HG03060 (cell line): ENCODE measurements around the gene CTIF.

Experiments
- ATAC-seq: cut with Tn5 transposase; IDR thresholded peaks from one replicate; pipeline ENCODE4 v1.9.1; 2021; ENCODE audit warnings: low read depth, moderate number of reproducible peaks; ENCODE audit not compliant: unreplicated experiment

Gene CTIF

DNA sequence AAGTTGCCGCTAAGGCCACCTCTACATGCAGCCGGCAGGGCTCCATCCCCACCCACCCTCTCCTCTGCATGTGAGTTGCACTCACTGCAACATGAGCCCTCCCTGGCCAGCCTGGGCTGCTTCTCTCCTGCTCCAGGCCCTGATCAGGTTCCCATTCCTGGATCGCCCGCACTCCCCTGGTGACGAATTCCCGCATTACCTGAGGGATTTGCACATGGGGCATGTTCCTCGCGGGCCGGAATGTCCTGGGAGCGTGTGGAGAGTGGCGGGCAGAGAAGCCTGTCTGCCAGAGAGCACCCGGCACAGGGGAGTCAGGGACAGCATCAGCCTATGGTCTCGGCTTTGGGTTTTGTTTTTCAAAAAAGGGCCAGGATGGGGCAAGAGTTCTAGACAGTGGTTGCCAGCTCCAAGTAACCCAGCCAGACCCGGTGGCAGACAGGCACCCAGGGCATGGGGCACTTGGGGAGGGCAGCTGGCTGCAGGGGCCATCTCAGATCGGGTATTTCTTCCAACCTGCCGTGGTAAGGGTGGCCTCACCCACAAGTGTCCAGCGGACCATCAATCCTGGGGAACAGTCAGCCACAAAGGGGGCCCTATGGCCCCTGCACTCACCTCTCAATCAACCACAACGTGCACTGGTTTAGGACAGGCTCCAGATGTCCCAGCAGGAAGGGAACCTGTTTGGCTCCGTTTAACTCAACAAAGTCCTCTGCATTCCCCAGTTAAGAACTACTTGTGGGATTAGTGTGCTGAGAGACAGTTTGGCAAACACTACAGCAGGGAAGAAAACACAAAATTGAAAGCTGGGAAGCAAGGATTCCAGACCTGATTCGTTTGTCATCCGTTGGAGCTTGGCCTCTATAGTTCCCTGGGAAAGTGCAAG lies 224.2 kb downstream of the CTIF start:
- no peak for ATAC-seq

DNA sequence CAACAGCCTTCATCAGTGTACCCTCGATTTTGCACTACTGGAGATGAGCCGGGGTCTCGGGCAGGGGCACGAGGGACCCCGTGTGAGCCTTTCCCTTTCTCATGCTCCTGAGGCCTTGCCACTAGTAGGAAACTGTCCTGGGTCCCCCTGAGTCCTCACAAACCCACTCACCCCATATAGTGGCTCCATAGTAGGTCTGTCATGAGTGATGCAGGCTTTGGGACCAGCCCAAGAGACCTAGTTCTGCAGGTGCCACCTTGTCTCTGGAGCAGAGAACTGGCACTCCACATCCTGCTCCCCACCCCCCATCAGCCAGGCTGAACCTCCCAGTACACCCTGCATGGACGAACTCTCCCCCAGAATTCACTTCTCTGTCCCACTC lies 224.9 kb downstream of the CTIF start:
- no peak for ATAC-seq

DNA sequence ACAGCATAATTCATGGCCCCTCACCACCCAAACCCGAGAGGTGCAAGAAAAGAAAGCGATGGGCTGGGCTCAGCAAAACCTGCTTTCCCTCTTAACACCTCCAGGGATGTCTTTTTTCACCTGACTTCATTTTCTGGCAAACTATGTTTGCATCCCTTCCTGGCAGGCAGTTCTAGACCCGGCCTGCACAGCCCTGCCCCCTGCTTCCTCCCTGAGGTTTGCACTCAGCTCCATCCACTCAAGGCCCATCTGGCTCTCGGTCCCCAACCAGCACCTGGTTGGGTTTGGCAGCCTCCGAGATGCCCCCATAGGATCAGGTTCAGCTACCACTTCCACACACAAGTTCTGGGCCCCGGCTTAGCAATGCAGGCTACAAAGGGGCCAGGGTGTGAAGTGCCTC lies 226.2 kb downstream of the CTIF start:
- no peak for ATAC-seq

DNA sequence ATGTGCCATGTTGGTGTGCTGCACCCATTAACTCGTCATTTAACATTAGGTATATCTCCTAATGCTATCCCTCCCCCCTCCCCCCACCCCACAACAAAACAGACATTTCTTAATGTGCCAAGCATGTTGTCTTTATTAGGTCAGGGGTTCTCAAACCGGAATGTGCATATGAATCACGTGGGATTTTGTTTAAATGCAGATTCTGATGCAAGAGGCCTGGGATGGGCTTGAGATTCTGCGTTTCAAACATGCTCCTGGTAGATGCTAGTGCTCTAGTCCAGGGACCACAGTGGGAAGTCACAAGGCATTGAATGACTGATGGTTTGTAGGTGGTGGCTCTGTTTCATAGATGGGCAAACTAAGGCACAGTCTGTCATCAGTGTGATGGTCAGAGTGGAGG lies 227.2 kb downstream of the CTIF start:
- ATAC-seq: no peak

DNA sequence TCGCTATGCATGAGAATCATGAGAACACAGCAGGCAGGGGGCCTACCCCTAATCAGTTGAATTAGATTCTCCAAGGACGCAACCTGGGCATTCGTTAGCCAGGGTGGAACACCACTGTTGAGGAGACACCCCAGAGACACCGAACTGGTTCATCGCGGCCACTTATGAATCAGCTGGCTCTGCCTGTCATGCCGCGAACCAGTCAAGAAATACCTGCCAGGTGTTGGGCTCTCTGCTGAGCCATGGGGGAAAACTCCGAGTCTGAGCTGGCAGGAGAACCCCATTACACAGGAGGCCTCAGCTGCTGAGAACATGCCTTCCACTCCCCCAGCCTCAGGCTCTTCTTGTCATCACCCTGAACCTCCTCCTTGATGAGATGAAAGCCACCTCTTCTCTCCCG lies 227.7 kb downstream of the CTIF start:
- no peak for ATAC-seq

DNA sequence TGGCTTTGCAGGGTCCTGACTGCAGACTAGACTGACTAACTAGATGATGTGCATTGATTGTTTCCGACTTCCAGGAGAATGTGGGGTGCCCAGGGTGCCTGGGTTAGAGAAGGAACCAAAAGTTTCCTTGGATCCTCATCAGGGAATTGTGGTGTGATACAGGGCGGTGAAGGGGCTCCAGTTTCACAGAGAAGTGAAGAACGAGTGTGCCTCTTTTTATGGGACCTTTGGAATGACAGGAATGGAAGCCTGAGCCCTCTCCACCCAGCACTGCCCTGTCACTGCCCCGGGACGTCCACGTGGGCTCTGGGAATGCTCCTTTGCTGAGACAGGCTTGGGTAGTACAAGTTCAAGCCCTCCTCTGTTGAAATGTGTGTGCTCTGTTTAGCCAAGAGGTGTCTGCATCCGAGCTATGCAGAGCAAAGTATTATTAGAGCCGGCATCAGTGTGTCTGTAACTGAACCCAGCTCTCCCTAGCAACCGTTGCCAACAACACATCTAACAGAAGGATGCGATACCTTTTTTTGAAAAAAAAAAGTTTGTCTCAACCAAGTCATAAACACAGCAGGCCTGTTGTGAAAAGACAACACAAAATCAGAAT lies 228.4 kb downstream of the CTIF start:
- no peak for ATAC-seq

DNA sequence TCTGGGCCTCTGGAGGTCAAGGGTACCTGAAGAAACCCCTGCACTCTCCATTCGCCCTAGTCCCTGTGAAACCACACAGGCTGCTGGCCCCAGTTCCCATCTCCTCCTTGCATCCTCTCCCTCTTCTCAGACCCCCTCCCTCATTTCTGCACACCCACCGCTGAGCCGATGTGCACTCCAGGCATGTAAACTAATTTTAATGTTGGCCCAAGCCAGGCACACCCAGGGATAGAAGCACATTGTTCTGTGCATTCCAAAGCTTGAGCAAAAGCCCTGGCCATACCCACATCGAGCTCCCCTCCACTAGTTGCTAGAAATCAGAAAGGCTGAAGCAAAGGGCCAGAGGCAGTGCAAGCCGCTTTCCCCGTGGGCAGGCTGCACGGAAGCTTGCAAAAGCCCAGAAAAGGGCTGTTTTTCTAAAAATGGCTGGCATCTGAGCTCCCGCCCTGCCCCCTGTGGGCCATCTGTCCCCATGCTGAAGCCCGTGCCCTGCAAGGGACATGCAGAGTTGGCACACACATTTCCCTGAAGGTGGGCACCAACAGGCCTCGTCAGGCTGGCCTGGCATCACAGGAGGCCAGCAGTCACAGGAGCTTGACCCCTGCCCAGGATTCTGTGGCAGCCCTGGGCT lies 230.3 kb downstream of the CTIF start:
- no peak for ATAC-seq

DNA sequence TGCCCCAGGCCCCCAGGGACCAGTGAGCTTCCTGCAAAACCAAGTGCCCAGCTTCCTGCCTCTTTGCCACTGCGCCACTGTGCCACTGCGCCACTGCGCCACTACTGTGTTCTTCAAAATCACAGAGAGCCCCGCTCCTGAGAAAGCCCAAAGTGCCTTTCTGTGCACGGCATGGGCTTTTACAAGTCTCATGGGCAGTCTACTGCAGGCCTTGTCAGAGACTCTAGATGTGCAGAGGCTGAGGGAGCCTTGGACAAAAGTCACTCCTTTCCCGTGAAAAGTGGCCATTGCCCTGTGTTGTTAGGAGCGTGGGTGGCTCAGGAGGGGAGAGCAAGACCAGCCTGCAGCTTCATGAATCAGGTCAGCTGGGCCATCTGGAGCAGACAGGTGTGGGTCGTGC lies 231.4 kb downstream of the CTIF start:
- no peak for ATAC-seq

DNA sequence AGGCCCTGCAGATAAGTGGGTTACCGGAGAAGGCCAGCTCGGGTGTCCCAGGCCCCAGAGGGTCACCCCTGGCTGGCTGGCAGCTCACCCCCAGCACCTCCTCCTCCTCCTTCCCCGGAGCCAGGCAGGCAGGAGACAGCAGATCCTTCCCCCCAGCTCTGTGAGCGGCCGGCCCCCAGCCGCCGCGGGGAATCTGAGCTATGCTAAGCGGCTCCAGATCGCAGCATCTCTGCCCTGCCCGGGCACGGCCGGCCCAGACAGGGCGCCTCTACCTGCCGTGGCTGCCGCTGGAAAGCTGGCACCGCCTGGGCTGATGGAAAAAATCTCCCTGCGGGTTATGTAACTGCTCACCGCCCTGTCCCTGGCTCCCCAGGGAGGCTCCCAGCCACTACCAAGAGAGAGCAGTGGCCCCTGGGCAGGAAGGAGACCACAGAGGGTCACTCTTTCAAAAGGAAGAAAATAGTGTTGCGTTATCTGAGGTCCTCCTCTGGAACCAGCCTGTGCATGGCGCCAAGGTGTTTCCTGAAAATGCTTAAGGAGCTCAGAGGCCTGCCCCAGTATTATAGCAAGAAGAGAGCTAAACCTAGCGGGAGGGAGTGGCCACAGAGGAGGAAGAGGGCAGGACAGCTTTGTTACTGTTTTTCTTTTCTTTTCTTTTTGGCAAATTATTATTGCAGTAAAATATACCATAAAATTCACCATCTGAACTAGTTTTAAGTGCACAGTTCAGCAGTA lies 233.0 kb downstream of the CTIF start:
- ATAC-seq: no peak

DNA sequence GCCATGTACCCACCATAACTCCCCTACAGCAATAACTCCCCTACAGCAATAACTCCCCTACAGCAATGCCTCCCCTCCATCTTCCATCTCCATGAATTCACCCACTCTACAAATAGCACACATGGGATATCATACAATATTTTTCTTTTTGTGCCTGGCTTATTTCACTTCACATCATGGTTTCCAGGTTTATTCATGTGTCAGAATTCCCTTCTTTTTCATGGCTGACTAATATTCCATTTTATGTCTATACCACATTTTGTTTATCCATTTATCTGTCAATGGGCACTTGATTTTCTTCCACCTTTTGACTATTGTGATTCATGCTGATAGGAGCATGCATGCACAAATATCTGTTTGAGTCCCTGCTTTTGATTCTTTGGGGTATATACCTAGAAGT lies 233.6 kb downstream of the CTIF start:
- ATAC-seq: no peak

DNA sequence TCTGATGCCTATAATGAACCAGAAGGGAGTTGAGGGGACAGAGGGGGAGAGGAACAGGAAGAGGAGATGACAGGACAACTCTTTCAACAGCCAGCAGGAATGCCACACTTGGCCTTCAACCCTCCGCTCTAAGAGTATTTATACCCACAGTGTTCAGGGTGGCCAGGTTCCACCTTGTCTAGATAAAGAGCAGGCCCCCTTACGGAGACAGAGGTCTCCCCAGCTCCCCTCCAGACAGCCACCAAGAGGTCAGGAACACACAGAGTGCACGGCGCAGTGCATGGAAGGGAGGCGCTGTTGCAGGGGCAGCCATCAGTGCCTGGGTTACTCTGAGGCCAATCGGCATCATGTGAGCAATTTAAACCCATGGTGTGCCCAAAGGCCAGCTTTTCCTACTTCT lies 235.0 kb downstream of the CTIF start:
- no peak for ATAC-seq

DNA sequence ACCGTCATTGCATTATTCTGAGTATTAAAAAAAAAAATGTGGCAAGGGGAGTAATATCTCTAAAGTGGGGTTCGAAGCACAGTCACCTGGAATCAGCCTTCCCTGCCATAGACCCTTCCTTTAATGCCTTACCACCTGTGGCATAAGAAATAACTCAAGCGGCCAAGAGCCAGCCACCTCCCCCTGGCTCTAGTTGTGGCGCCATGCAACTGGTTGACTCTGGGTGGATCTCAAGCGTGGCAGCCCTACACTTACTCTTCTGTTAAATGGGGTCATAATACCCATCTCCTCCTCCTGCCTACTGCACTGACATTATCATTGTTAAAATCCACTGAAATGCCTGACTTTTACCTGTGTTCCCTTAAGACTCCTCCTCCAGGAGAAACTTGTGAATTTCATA lies 236.1 kb downstream of the CTIF start:
- no peak for ATAC-seq

DNA sequence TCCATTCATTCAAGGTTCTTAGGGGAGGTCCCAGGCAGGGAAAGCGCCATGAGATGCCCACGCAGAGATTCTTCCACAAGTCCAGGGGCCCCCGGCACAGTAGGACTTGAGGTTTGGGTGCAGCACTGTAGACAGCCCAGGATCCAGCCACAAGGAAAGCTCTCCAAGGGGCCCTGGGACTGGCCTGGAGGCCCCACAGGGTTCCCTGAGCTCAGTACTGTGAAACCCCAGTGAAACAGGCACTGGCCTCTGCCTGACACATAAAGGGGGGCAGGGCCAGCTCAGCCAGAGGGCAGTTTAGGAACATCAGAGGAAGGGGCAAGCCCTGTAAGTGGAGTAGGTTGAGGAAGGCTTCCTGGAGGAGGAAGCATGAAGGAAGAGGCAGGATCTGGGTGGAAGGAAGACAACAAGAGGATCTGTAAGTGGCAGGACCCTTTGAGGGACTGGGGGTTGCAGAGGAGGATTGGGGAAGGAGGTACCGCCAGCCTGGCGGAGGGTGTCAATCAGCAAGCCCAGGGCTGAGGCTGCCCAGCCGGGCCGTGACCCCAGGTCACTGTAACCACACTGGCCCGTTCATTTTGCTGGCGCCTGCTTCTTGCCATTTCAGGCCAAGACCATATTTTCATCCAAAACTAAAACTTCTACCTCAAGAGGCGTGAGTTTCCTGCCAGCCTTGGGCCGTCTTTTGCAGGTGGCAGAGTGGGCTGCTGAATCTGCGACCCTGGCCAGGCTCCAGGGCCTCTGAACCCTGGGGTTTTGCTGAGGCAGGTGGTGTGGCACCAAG lies 236.7 kb downstream of the CTIF start:
- no peak for ATAC-seq

DNA sequence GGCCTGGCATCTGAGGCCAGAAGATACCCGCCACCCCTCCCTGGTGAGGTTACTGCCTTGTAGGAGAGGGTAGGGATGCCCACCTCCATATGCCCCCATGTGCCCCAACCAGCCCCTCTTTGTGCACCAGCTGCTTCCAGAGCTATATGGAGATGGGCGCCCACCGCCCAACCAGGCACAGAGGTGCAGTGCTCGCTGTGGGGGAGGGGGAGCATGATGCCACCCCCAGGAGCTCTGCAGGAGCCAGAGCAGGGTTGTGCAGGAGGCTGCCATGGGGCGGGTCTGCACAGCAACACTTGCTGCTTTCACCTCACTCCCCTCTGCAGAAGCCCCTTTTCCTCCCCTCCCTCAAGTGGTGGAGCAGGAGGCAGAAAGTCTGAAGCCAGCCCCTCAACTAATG lies 237.3 kb downstream of the CTIF start:
- ATAC-seq: no peak

DNA sequence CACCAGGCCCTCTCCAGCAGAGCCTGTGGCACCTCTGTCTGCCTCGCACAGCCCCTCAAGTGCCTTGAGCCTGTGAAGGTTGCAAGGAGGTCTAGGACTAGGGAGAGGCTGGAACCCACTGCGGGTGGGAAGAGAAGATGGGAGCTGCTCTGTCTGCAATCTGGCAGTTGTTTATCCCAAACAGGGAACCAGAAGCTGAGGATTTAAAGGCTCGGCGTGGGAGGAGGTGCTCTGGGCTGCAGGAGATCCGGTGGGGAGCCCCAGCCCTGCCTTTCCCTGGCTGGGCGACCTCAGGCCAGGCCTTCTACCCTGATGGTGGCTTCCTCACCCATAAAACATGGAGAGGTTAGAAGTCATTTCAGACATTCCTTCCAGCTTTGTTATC lies 237.8 kb downstream of the CTIF start:
- ATAC-seq: no peak

DNA sequence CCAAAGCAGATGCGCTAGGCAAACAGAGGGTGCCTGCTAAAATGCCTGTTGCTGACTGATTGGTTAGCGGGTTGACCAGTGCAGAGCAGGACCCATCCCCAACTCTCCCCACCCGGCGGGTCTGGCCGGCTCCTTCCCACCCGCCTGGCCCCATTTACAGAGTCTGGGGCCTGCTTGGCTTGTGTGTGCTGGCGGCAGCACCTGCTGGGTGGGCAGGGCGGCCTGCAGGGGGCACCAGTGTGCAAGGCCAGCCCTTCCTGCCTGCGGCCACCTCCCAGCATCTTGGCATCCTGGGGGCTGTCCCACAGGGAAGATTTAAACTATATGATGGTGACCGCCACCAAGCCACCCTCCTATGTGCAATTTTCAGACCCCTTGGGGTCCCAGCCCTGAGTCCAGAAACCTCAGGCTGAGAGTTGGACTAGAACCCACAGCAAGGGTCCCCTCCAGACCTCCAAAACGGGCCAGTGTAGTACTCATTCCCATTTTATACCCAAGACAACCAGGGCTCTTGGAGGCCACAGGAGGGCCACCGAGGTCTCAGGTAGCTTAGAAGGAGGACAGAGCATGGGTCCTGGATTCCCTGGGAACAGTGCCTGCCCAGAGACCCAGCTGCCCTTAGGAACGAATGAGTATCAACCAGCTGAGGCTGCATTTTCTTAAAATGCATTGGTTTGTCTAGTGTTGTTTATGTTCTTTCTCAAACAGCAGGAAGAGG lies 238.4 kb downstream of the CTIF start:
- no peak for ATAC-seq

DNA sequence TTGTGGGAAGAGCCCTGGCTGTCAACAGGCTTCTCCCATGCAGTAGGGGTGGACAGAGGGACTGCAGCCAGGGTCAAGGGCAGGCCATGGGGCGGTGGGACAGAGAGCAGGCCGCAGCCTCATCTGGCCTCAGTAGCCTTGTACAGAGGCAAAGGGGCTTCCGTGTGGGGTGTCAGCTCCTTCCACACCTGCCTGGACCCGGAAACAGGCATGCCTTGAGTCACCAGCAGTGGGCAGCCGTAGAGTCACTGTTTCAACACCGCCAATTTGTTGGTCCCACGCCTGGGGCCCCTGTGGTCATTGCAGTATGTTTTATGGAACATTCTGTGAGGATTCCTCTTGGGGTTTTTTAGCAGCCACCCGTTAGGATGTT lies 238.9 kb downstream of the CTIF start:
- no peak for ATAC-seq

DNA sequence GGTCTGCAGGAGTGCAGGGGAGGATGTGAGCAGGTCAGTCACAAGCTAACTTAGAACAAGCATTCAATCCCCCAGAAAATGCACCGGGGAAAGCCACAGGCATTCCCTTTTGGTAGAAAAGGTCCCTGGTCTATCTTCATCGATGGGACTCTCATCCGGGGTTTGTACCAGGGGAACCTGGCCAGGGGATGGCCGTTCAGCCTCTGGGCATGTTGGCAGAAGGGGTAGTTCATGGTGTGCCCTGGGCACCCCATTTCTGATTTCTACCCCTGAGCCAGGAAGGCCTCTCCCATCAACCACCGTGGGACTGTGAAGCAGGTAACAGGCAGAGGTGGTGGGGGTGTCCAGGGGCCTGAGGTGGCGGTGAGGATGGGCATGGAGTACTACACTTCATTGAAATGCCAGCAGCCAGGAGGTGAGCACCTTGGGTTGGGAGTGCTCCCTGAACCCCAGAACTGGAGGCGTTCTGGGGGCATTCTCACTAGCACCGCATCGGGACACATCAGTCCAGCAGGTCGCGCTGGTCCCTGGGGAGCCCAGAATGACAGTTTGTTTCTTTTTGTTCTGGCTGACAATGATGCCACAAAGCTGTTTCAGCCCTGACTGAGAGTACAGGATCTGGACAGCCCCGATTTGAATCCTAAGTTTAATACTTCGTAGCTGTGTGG lies 239.6 kb downstream of the CTIF start:
- ATAC-seq: no peak

DNA sequence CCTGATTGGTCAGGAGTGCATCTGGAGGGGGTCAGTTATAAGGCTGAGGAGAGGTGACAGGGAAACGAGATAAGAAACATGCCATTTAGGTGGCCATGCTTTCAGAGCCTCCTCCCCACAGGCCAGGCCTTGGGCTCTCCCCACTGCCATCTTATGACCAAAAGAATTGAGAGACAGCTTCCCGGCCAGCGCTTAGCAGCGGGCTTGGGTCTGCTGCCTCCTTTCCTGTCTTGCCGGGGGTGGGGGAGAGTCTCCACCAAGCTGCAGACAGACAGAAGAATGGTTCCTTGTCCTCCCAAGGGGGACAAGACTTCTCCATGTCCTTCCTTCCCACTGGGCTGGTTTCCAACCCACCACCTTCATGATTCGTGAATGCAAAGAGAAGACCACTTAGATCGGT lies 240.6 kb downstream of the CTIF start:
- ATAC-seq: no peak
